A549 (cell line): Measurements from ENCODE around the gene SLX9. TPM values are rescaled to one million over a fixed set of nuclear protein-coding genes. Genes with fewer than 3 reads are reported as not detected.

Source experiments
- ATAC-seq, 2 experiments: fragments of 200-7000 bp in 1 of 2; fragments of >200 bp in 1 of 2; cut with Nextera tagmentation in 1 of 2; cut with Tn5 transposase in 1 of 2; 3 replicates each; pipeline versions ENCODE4 v1.8.0 to v1.9.1; 2018 to 2020; ENCODE audit warnings: mild to moderate bottlenecking in 1 of 2, moderate library complexity in 1 of 2
- CTCF ChIA-PET: fragments of 300-600 bp; sonication (Branson Sonifier 250); formaldehyde crosslinking; extraction: SDS; loops from one replicate; lab custom pipeline; 2021; ENCODE audit warnings: antibody characterized with exemption, inconsistent platforms; lab: Yijun Ruan, JAX
- POLR2A ChIA-PET: fragments of 350-600 bp; formaldehyde crosslinking; extraction: SDS; loops from one replicate; lab custom pipeline; 2021; ENCODE audit warnings: antibody characterized with exemption, inconsistent platforms; lab: Yijun Ruan, JAX
- DNase-seq, 2 experiments: peaks; one replicate each; pipeline versions ENCODE4 v3.0.0 to v3.0.0-alpha.2; 2011 to 2016; ENCODE audit warnings: low read depth in 1 of 2, low spot score in 1 of 2
- FAIRE-seq: peaks from 2 replicates; lab custom pipeline; 2011; peaks lifted over from hg19 to GRCh38; lab: Jason Lieb, UNC
- H3K27ac ChIP-seq, 2 experiments: fragments of >200 bp; sonication (Bioruptor Twin); formaldehyde crosslinking; 3 replicates each; pipeline ENCODE4 v1.5.1; 2016 to 2017
- H3K4me1 ChIP-seq: fragments of >200 bp; sonication (Bioruptor Twin); formaldehyde crosslinking; 3 replicates; pipeline ENCODE4 v1.6.1; 2016
- H3K4me2 ChIP-seq: fragments of >200 bp; sonication (Bioruptor Twin); formaldehyde crosslinking; 3 replicates; pipeline ENCODE4 v1.6.1; 2016
- H3K4me3 ChIP-seq: fragments of >200 bp; sonication (Bioruptor Twin); formaldehyde crosslinking; 3 replicates; pipeline ENCODE4 v1.5.1; 2016
- H3K9me3 ChIP-seq: fragments of >200 bp; sonication (Bioruptor Twin); formaldehyde crosslinking; 3 replicates; pipeline ENCODE4 v1.6.1; 2016
- ATOH8 ChIP-seq: fragments of 250-450 bp; sonication (Bioruptor Pico); IDR thresholded peaks from 2 replicates; pipeline ENCODE4 v1.5.0; 2020; ENCODE audit warnings: low read depth, mild to moderate bottlenecking, moderate library complexity
- CBX8 ChIP-seq: fragments of 200-600 bp; sonication (generic); IDR thresholded peaks from 2 replicates; pipeline ENCODE4 v1.6.1; 2016
- CEBPB ChIP-seq, 2 experiments: fragments of >200 bp in 1 of 2; sonication (Bioruptor Twin) in 1 of 2; formaldehyde crosslinking in 1 of 2; IDR thresholded peaks; 2 replicates each; pipeline ENCODE4 v1.6.1; 2012 to 2016
- CHD4 ChIP-seq: fragments of 200-600 bp; sonication (generic); IDR thresholded peaks from 2 replicates; pipeline ENCODE4 v1.6.1; 2016; ENCODE audit warnings: antibody characterized with exemption, mild to moderate bottlenecking, borderline replicate concordance
- CTCF ChIP-seq: fragments of >200 bp; sonication (Bioruptor Twin); formaldehyde crosslinking; IDR thresholded peaks from 3 replicates; pipeline ENCODE4 v1.5.1; 2016
- EHMT2 ChIP-seq: fragments of 200-600 bp; sonication (generic); IDR thresholded peaks from 2 replicates; pipeline ENCODE4 v1.6.1; 2016; ENCODE audit warnings: antibody characterized with exemption, low read depth, mild to moderate bottlenecking, moderate library complexity
- EP300 ChIP-seq, 2 experiments: fragments of >200 bp; sonication (Bioruptor Twin); formaldehyde crosslinking; IDR thresholded peaks; 2 replicates in 1 of 2; 3 replicates in 1 of 2; pipeline ENCODE4 v1.6.1; 2016 to 2017
- FOSB ChIP-seq: fragments of 250-450 bp; sonication (Bioruptor Pico); IDR thresholded peaks from 2 replicates; pipeline ENCODE4 v1.5.0; 2020; ENCODE audit warnings: mild to moderate bottlenecking, moderate library complexity
- FOXS1 ChIP-seq: fragments of 250-450 bp; sonication (Bioruptor Pico); IDR thresholded peaks from 2 replicates; pipeline ENCODE4 v1.5.0; 2020; ENCODE audit warnings: mild to moderate bottlenecking, moderate library complexity
- GATA3 ChIP-seq: IDR thresholded peaks from 2 replicates; pipeline ENCODE4 v1.6.1; 2012; ENCODE audit warnings: borderline replicate concordance
- HDAC2 ChIP-seq: fragments of 200-600 bp; sonication (generic); IDR thresholded peaks from 2 replicates; pipeline ENCODE4 v1.6.1; 2016
- HOXB13 ChIP-seq: fragments of 250-450 bp; sonication (Bioruptor Pico); IDR thresholded peaks from 2 replicates; pipeline ENCODE4 v1.5.0; 2020; ENCODE audit warnings: low read depth, mild to moderate bottlenecking, moderate library complexity
- HOXB5 ChIP-seq: fragments of 250-450 bp; sonication (Bioruptor Pico); IDR thresholded peaks from 2 replicates; pipeline ENCODE4 v1.5.0; 2020; ENCODE audit warnings: mild to moderate bottlenecking, moderate library complexity
- JUN ChIP-seq, 2 experiments: fragments of >200 bp; sonication (Bioruptor Twin); formaldehyde crosslinking; IDR thresholded peaks; 2 replicates in 1 of 2; 3 replicates in 1 of 2; pipeline ENCODE4 v1.6.1; 2016 to 2017
- MAFK ChIP-seq: fragments of 450-650 bp; IDR thresholded peaks from 2 replicates; pipeline ENCODE4 v1.6.1; 2014; ENCODE audit not compliant: partially characterized antibody
- NPAS2 ChIP-seq: fragments of 250-450 bp; sonication (Bioruptor Pico); IDR thresholded peaks from 2 replicates; pipeline ENCODE4 v1.8.0; 2022; ENCODE audit warnings: mild to moderate bottlenecking, moderate library complexity, borderline replicate concordance
- PHF8 ChIP-seq: fragments of 200-600 bp; sonication (generic); IDR thresholded peaks from 2 replicates; pipeline ENCODE4 v1.6.1; 2016; ENCODE audit warnings: low read depth, mild to moderate bottlenecking, antibody characterized with exemption, moderate library complexity, borderline replicate concordance
- POLR2A ChIP-seq: IDR thresholded peaks from 2 replicates; pipeline ENCODE4 v1.6.1; 2012; ENCODE audit warnings: mild to moderate bottlenecking, low read length
- REST ChIP-seq: fragments of 200-600 bp; sonication (generic); IDR thresholded peaks from 2 replicates; pipeline ENCODE4 v1.6.1; 2016; ENCODE audit warnings: antibody characterized with exemption, mild to moderate bottlenecking, moderate library complexity
- RNF2 ChIP-seq: fragments of 200-600 bp; sonication (generic); IDR thresholded peaks from 2 replicates; pipeline ENCODE4 v1.6.1; 2016; ENCODE audit warnings: low read depth, mild to moderate bottlenecking, antibody characterized with exemption, moderate library complexity, borderline replicate concordance
- SMC3 ChIP-seq: fragments of >200 bp; sonication (Bioruptor Twin); formaldehyde crosslinking; IDR thresholded peaks from 3 replicates; pipeline ENCODE4 v1.6.1; 2018; ENCODE audit warnings: inconsistent platforms
- SREBF2 ChIP-seq: fragments of 450-650 bp; IDR thresholded peaks from 2 replicates; pipeline ENCODE4 v1.6.1; 2014; ENCODE audit warnings: mild to moderate bottlenecking, moderate library complexity
- TFCP2L1 ChIP-seq: fragments of 250-450 bp; sonication (Bioruptor Pico); IDR thresholded peaks from 2 replicates; pipeline ENCODE4 v1.5.0; 2021; ENCODE audit warnings: mild to moderate bottlenecking
- USF2 ChIP-seq: fragments of 450-650 bp; IDR thresholded peaks from 2 replicates; pipeline ENCODE4 v1.6.1; 2014; ENCODE audit warnings: antibody characterized with exemption
- ZC3H11A ChIP-seq: fragments of 450-650 bp; IDR thresholded peaks from 2 replicates; pipeline ENCODE4 v1.6.1; 2014; ENCODE audit warnings: antibody characterized with exemption, mild to moderate bottlenecking
- ZFP36 ChIP-seq: fragments of 450-650 bp; IDR thresholded peaks from 2 replicates; pipeline ENCODE4 v1.6.1; 2014; ENCODE audit warnings: borderline replicate concordance; ENCODE audit not compliant: partially characterized antibody
- ZSCAN20 ChIP-seq: fragments of 250-450 bp; sonication (Bioruptor Pico); IDR thresholded peaks from 2 replicates; pipeline ENCODE4 v1.8.0; 2022; ENCODE audit warnings: mild to moderate bottlenecking, moderate library complexity
- WGBS: methylation state at CpG from one replicate; pipeline ENCODE4 v1.1.6; 2017; ENCODE audit errors: missing lambda C conversion rate; 5-methylcytosine and 5-hydroxymethylcytosine counted together
- polyA plus RNA-seq, 4 experiments: library from polyadenylated mRNA; depleted of rRNA in 3 of 4; stranded (reverse); fragments of >200 nt; fragmentation: RNase III in 1 of 4; extraction: RNeasy Plus Mini Kit Qiagen cat#74134 plus additional on column Dnase treatment in 1 of 4; gene quantifications; 2 replicates in 3 of 4; 3 replicates in 1 of 4; pipeline ENCODE4 v1.2.3, GENCODE V29; 2011 to 2017
- TF ChIP-seq, protein P1 (sequence below): fragments of 250-450 bp; sonication (Bioruptor Pico); IDR thresholded peaks from 2 replicates; pipeline ENCODE4 v1.5.0; 2021; ENCODE audit warnings: mild to moderate bottlenecking, moderate library complexity, borderline replicate concordance

The SLX9 gene
- polyA plus RNA-seq, 2 of the 4 experiments (the other 2 are of a cell fraction), result 26.9 to 40.6 TPM

- Histone ChIP-seq H3K4me2 (no peak overlapping the region), H3K9me3 (no peaks in the 10 kb centered on the region), H3K4me3 (no peak overlapping the region), H3K4me1 (no peaks in the 10 kb centered on the region), H3K27ac (peak overlapping the region in 1 of 2 experiments; percentile 71; a peak in 2 of 6 replicates)
- POLR2A ChIA-PET, result no interaction called here
- WGBS, result 72% methylated on average over 11 of the region's 15 CpGs
- CTCF ChIA-PET, result interaction anchor here (1.0 to 6.4 kb wide), 16 partner anchors 11 to 243 kb away, joined by 3 to 50 read pairs (median 4); no protein-coding TSS in a partner anchor
- no peak for ATAC-seq
- TF ChIP-seq FOSB (CRISPR knock-in tag), result no peak
- no peak for TF ChIP-seq RNF2
- TF ChIP-seq SMC3, result no peak
- TF ChIP-seq ZFP36, result no peak
- no peak for TF ChIP-seq HOXB13
- no peak for TF ChIP-seq HOXB5 (CRISPR knock-in tag)
- no peak for TF ChIP-seq PHF8
- TF ChIP-seq NPAS2 (CRISPR knock-in tag), result no peak
- TF ChIP-seq HDAC2, result no peak
- no peak for TF ChIP-seq CEBPB (IDR thresholded peaks at IDR 0.05)
- no peak for TF ChIP-seq EHMT2
- no peak for TF ChIP-seq JUN (IDR thresholded peaks at IDR 0.05)
- TF ChIP-seq CHD4, result no peak
- TF ChIP-seq CTCF, result no peak
- no peak for TF ChIP-seq EP300 (IDR thresholded peaks at IDR 0.05)
- TF ChIP-seq USF2, result no peak
- no peak for TF ChIP-seq SREBF2
- TF ChIP-seq MAFK, result no peak
- no peak for TF ChIP-seq ZC3H11A
- no peak for DNase-seq
- FAIRE-seq, result no peak
These were observed 45.7 kb upstream of the SLX9 start for GRCh38 chr21:44893948-44894656.

DNA sequence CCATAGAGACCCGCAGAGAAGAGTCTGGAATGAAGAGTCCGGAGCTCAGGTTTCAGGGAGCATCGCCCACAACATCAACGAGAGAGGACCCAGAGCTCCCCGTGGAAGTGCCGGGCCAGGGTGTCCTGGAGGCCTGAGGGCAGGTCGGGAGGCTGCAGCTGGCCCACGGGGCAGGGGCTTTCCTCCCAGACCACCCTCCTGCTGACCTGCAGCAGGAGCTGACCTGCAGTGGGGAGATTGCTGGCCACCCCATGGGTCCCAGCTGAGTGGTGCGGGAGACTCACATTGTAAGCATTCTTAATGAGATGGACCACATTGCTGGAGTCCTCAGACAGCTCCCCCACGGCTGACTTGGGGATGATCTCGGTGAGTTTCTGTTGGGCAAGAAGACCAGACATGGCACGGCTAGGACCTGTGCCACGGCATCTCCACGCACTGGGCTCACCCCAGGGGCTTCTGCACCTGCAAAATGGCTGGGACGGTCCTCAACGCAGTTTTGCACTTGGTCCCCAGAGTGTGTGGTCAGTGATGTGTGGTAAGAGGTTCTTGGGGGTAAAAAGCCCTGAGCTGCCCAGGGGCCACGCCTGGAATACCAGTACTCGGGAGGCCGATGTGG is 45.0 kb upstream of the SLX9 start:
- Histone ChIP-seq H3K4me3 (no peak overlapping the region), H3K4me1 (no peaks in the 10 kb centered on the region), H3K27ac (no peak overlapping the region), H3K9me3 (no peaks in the 10 kb centered on the region), H3K4me2 (no peak overlapping the region)
- CTCF ChIA-PET, result interaction anchor here (0.5 to 6.4 kb wide), 11 partner anchors 12 to 234 kb away, joined by 3 to 50 read pairs (median 5); no protein-coding TSS in a partner anchor
- POLR2A ChIA-PET, result no interaction called here
- FAIRE-seq, result no peak
- DNase-seq, result no peak
- no peak for ATAC-seq
- 67% methylated on average over 6 of the region's 19 CpGs for WGBS
- TF ChIP-seq GATA3, result no peak
- no peak for TF ChIP-seq REST
- TF ChIP-seq ZC3H11A, result no peak
- TF ChIP-seq ATOH8 (CRISPR knock-in tag), result no peak
- TF ChIP-seq, protein P1, sequence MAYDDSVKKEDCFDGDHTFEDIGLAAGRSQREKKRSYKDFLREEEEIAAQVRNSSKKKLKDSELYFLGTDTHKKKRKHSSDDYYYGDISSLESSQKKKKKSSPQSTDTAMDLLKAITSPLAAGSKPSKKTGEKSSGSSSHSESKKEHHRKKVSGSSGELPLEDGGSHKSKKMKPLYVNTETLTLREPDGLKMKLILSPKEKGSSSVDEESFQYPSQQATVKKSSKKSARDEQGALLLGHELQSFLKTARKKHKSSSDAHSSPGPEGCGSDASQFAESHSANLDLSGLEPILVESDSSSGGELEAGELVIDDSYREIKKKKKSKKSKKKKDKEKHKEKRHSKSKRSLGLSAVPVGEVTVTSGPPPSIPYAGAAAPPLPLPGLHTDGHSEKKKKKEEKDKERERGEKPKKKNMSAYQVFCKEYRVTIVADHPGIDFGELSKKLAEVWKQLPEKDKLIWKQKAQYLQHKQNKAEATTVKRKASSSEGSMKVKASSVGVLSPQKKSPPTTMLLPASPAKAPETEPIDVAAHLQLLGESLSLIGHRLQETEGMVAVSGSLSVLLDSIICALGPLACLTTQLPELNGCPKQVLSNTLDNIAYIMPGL (CRISPR knock-in tag), result no peak
- no peak for TF ChIP-seq CBX8
- no peak for TF ChIP-seq FOXS1 (CRISPR knock-in tag)
- no peak for TF ChIP-seq ZSCAN20 (CRISPR knock-in tag)
- no peak for TF ChIP-seq POLR2A
- TF ChIP-seq TFCP2L1, result no peak
- no peak for TF ChIP-seq JUN (IDR thresholded peaks at IDR 0.05)
- TF ChIP-seq EP300 (IDR thresholded peaks at IDR 0.05), result no peak
